Naive thymus-derived CD8-positive, alpha-beta T cell (primary cell): ENCODE data around the gene CDC23. TPM values are rescaled to one million over a fixed set of nuclear protein-coding genes. Genes with fewer than 3 reads are reported as not detected.

Experiments
- polyA plus RNA-seq, 3 donors: library from polyadenylated mRNA; unstranded; fragments of 300-500 nt; fragmentation: Illumina TruSeq; gene quantifications; one replicate each; pipeline ENCODE4 v1.2.3, GENCODE V29; 2021
- total RNA-seq, 8 experiments: library from RNA in 2 of 8; stranded (reverse) in 2 of 8; gene quantifications; one replicate each; pipeline ENCODE4 v1.2.3 and lab custom pipeline; 2021 to 2026

Gene CDC23
- total and polyA plus RNA-seq, 5 experiments from 2014 or later, result 13.7 to 29.3 (median 24.7) TPM

Other genes starting within 250 kb of the CDC23 start
- 10 to 100 TPM; 68.9 to 75.3 TPM for gene FAM13B, start 180.2 kb downstream of the CDC23 start, total RNA-seq
- gene FAM13B, start 180.2 kb downstream of the CDC23 start, polyA plus RNA-seq, result 10 to 100 TPM; 21.7 to 25.1 (median 22.3) TPM
- not detected for gene WNT8A, start 129.3 kb downstream of the CDC23 start, total RNA-seq
- gene WNT8A, start 129.3 kb downstream of the CDC23 start, polyA plus RNA-seq, result not detected
- not detected for gene NME5, start 73.9 kb downstream of the CDC23 start, total RNA-seq
- not detected for gene NME5, start 73.9 kb downstream of the CDC23 start, polyA plus RNA-seq
- 10 to 100 TPM; 76.1 to 77.4 TPM for gene BRD8, start 34.7 kb downstream of the CDC23 start, total RNA-seq
- 10 to 100 TPM; 24.0 to 37.7 (median 31.8) TPM for gene BRD8, start 34.7 kb downstream of the CDC23 start, polyA plus RNA-seq
- gene KIF20A, start 34.2 kb downstream of the CDC23 start, total RNA-seq, result not detected
- gene KIF20A, start 34.2 kb downstream of the CDC23 start, polyA plus RNA-seq, result not detected
- gene GFRA3, start 61.3 kb upstream of the CDC23 start, total RNA-seq, result not detected
- gene GFRA3, start 61.3 kb upstream of the CDC23 start, polyA plus RNA-seq, result not detected
- gene CDC25C, start 118.5 kb upstream of the CDC23 start, total RNA-seq, result not detected
- not detected for gene CDC25C, start 118.5 kb upstream of the CDC23 start, polyA plus RNA-seq
- 10 to 100 TPM; 28.6 to 29.6 TPM for gene FAM53C, start 124.9 kb upstream of the CDC23 start, total RNA-seq
- 10 to 100 TPM; 18.6 to 22.2 (median 20.3) TPM for gene FAM53C, start 124.9 kb upstream of the CDC23 start, polyA plus RNA-seq
- gene KDM3B, start 139.4 kb upstream of the CDC23 start, total RNA-seq, result 10 to 100 TPM; 84.0 to 97.5 TPM
- gene KDM3B, start 139.4 kb upstream of the CDC23 start, polyA plus RNA-seq, result 10 to 100 TPM in 2 of 3 donors, 1 to 10 TPM in 1; 6.9 to 12.3 (median 10.6) TPM
- under 1 TPM; 0.44 to 0.75 TPM for gene REEP2, start 225.7 kb upstream of the CDC23 start, total RNA-seq
- under 1 TPM in 2 of 3 donors, not detected in 1; 0.28 to 0.39 TPM for gene REEP2, start 225.7 kb upstream of the CDC23 start, polyA plus RNA-seq